Esophagus squamous epithelium (tissue), 4 donors: Measurements from ENCODE around the gene LGALS13.

Source experiments
- CTCF ChIP-seq, 6 experiments: fragments of 450-650 bp in 4 of 6; fragments of 200-600 bp in 2 of 6; sonication (generic) in 2 of 6; IDR thresholded peaks; one replicate each; pipeline ENCODE4 v1.5.1; 2016 to 2019; ENCODE audit warnings: antibody characterized with exemption in 6 of 6, mild to moderate bottlenecking in 4 of 6, moderate library complexity in 4 of 6
- POLR2A ChIP-seq, 4 donors: fragments of 450-650 bp; IDR thresholded peaks; one replicate each; pipeline ENCODE4 v1.6.1; 2017; ENCODE audit warnings: antibody characterized with exemption in 4 of 4, mild to moderate bottlenecking in 4 of 4, moderate library complexity in 3 of 4

GRCh38 chr19:39595950-39596349 lies 6.4 kb upstream of the LGALS13 start:
- no peak for TF ChIP-seq CTCF (IDR thresholded peaks at IDR 0.05)
- no peak for TF ChIP-seq POLR2A (IDR thresholded peaks at IDR 0.05)
